ENCODE results near the gene SH3TC1. TPM values are rescaled to one million over a fixed set of nuclear protein-coding genes. Genes with fewer than 3 reads are reported as not detected.

The SH3TC1 gene
- total RNA-seq, 4 donors from 2014 or later: 13.7 to 18.7 (median 15.2) TPM

DNA sequence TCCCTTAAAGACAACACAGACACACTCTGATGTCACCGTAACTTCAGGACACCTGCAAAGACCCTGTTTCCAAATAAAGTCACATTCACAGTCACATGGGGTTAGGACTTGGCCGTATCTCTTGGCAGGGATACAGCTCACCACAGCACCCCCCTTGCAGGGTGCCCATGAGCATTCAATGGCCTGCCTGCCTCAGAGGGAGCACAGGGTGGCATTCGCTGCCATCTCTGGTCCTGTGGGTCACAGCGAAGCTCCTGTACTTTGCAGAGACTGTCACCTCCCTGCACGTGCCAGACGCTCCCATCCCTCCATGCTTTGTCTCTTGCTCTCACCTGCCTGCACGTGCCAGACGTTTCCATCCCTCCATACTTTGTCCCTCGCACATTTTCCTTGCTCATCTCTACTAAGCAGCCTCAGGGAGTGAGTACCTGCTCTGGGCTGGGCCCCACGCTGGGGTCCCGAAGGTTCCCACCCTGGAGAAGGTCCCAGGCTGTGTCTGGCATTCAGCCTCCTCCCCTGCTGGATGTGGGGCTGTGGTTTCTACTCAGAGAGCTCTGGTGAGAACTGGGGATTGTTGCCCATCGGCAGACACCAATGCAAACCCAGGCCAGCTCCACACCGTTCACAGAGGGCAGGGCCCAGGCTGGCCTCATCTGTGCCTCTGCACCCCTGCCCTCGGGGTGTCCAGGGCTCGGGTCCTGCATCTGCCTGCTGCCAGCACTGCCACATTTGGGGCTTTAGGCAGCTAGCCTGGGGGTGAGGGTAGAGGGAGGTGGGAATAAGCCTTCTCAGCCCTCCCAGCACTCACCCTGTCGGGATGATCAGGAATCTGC, 86.3 kb downstream of the SH3TC1 start:
- H3K4me1 ChIP-seq: peaks cover 22 to 50% (median 32%) of the 10 kb centered on the region in 4 donors
- H3K27ac ChIP-seq (replicated peaks in 1 of 4): no peak overlapping the region
- TF ChIP-seq POLR2A (IDR thresholded peaks at IDR 0.05; ENCODE audit: low read depth) (no peak), POLR2AphosphoS5 (IDR thresholded peaks at IDR 0.05) (no peak), EP300 (IDR thresholded peaks at IDR 0.05) (no peak)
- TF ChIP-seq, protein P1, sequence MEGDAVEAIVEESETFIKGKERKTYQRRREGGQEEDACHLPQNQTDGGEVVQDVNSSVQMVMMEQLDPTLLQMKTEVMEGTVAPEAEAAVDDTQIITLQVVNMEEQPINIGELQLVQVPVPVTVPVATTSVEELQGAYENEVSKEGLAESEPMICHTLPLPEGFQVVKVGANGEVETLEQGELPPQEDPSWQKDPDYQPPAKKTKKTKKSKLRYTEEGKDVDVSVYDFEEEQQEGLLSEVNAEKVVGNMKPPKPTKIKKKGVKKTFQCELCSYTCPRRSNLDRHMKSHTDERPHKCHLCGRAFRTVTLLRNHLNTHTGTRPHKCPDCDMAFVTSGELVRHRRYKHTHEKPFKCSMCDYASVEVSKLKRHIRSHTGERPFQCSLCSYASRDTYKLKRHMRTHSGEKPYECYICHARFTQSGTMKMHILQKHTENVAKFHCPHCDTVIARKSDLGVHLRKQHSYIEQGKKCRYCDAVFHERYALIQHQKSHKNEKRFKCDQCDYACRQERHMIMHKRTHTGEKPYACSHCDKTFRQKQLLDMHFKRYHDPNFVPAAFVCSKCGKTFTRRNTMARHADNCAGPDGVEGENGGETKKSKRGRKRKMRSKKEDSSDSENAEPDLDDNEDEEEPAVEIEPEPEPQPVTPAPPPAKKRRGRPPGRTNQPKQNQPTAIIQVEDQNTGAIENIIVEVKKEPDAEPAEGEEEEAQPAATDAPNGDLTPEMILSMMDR (IDR thresholded peaks at IDR 0.05): no peak
- no peaks in the 10 kb centered on the region for H3K27me3 ChIP-seq
- H3K9me3 ChIP-seq: no peaks in the 10 kb centered on the region
- H3K4me3 ChIP-seq: no peak overlapping the region
- 82% methylated on average over 11 of the region's 16 CpGs for WGBS
- peaks cover 0 to 19% (median 12%) of the 10 kb centered on the region in 4 donors for H3K36me3 ChIP-seq
- intact Hi-C loops (cut with DNase I): no loop called here
- no peak for DNase-seq (ENCODE audit: extremely low spot score)

DNA sequence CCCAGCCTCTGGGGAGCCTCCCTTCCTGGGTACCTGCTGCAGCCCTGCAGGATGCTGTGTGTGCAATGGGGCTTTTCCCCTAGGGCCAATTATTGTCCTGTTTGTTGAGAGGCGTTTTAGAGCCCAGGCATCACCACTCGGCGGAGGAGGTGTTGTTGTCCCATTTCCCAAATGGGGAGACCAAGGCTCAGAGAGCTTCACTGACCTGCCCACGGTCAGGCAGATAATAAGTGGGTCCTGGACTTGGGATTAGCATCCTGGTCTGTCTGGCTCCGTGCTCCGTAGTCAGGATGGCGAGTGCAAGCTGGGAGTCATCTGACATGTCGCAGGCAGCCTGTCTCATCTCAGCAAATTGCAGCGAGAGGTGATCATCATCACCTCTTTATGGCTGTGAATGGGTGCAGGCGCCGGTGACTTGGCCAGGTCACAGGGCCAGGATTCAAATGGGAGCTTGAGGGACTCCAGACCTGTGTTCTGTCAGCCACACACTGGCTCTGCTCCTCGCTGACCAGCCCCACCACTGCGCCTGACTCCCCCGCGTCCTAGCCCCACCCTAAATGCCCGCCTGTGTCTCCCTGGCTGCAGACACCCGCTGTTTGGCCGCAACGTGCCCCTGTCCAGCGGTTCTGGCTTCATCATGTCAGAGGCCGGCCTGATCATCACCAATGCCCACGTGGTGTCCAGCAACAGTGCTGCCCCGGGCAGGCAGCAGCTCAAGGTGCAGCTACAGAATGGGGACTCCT, 87.1 kb downstream of the SH3TC1 start:
- 64% methylated on average over 16 of the region's 23 CpGs for WGBS

DNA sequence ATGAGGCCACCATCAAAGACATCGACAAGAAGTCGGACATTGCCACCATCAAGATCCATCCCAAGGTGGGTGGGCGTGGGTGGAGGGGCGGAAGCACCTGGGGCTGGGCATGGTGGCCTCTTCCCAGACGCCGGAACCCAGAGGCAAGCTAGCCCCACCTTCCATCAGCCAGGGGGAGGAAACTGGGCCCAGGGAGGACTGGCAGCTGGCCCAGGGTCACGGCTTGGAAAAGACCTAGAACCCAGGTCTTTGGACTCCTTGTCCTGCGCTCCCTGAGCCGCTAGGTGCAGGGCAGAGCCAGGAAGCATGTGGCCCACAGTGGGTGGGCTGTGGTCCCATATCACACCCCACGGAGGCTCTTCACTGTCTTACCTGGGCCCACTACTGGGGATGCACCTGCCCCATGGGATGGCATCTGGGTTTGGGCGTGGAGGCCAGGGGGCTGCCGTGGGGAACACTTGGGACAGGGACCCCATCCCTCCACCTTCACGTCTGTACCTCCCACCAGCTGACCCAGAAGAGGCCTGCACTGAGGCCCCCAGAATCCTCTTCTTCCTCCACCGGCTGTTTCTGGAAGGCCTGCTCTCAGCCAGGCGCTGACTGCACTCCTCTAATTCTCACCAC, 87.7 kb downstream of the SH3TC1 start:
- peaks cover 0 to 34% (median 26%) of the 10 kb centered on the region in 4 donors for H3K36me3 ChIP-seq
- H3K4me1 ChIP-seq: peaks cover 8 to 36% (median 18%) of the 10 kb centered on the region in 4 donors
- no peak overlapping the region for H3K27ac ChIP-seq (replicated peaks in 1 of 4)
- TF ChIP-seq EP300 (IDR thresholded peaks at IDR 0.05): no peak
- TF ChIP-seq, protein P1 (IDR thresholded peaks at IDR 0.05): no peak
- no peak for TF ChIP-seq POLR2A (IDR thresholded peaks at IDR 0.05; ENCODE audit: low read depth)
- TF ChIP-seq POLR2AphosphoS5 (IDR thresholded peaks at IDR 0.05): no peak
- no peaks in the 10 kb centered on the region for H3K27me3 ChIP-seq
- H3K9me3 ChIP-seq: no peaks in the 10 kb centered on the region
- WGBS: 86% methylated on average over 10 of the region's 15 CpGs
- DNase-seq (ENCODE audit: extremely low spot score): no peak
- no peak overlapping the region for H3K4me3 ChIP-seq
- intact Hi-C loops (cut with DNase I): no loop called here

More for the DNA sequence above, 87.1 kb downstream of the SH3TC1 start:
- DNase-seq (ENCODE audit: extremely low spot score): no peak
- Histone ChIP-seq H3K4me1 (peaks cover 15 to 43% (median 25%) of the 10 kb centered on the region in 4 donors), H3K9me3 (no peaks in the 10 kb centered on the region), H3K36me3 (peaks cover 0 to 27% (median 19%) of the 10 kb centered on the region in 4 donors), H3K4me3 (no peak overlapping the region), H3K27me3 (no peaks in the 10 kb centered on the region), H3K27ac (replicated peaks in 1 of 4) (no peak overlapping the region)
- TF ChIP-seq EP300 (IDR thresholded peaks at IDR 0.05) (no peak), POLR2A (IDR thresholded peaks at IDR 0.05; ENCODE audit: low read depth) (no peak), POLR2AphosphoS5 (IDR thresholded peaks at IDR 0.05) (peak; percentile 16 to 48)
- intact Hi-C loops (cut with DNase I): no loop called here

DNA sequence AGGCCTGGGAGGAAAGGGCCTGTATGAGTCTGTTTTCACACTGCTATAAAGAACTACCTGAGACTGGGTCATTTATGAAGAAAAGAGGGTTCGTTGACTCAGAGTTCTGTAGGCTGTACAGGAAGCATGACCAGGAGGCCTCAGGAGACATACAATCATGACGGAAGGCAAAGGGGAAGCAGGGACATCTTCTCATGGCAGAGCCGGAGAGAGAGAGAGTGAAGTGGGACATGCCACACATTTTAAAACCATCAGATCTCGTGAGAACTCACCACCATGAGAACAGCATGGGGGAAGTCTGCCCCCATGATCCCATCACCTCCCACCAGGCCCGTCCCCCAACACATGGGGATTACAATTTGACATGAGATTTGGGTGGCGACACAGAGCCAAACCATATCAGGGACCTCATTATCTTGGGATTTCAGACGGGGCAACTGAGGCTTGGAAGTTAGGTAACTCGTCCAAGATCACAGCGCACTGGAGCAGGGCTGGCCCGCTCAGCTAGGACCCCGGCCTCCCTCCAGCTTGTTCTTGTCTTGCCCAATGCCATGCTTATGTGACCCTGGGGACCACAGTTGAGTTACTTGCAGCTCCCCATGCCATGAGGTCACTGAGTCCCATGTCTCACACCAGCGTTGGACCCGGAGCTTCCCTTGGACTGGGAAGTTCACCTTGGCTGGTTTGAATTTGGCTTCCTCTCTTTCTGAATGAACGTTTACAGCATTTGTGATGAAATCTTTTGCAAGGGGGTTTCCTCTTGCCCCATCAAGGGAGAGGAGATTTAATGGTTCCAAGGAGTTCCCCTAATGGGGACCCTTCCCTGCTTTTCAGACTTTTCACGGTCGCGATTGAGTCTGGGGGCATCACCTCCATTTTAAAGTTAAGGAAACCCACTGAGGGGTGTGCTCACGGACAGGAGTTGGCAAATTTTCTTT, 88.5 kb downstream of the SH3TC1 start:
- no peak overlapping the region for H3K27ac ChIP-seq (replicated peaks in 1 of 4)
- intact Hi-C loops (cut with DNase I): no loop called here
- H3K9me3 ChIP-seq: no peaks in the 10 kb centered on the region
- DNase-seq (ENCODE audit: extremely low spot score): no peak
- TF ChIP-seq EP300 (IDR thresholded peaks at IDR 0.05) (no peak), POLR2AphosphoS5 (IDR thresholded peaks at IDR 0.05) (no peak), POLR2A (IDR thresholded peaks at IDR 0.05; ENCODE audit: low read depth) (no peak)
- TF ChIP-seq, protein P1 (IDR thresholded peaks at IDR 0.05): no peak
- H3K4me3 ChIP-seq: no peak overlapping the region
- WGBS: 89% methylated on average over 18 of the region's 18 CpGs
- peaks cover 8 to 29% (median 13%) of the 10 kb centered on the region in 4 donors for H3K4me1 ChIP-seq
- H3K27me3 ChIP-seq: no peaks in the 10 kb centered on the region
- peaks cover 0 to 38% (median 32%) of the 10 kb centered on the region in 4 donors for H3K36me3 ChIP-seq

All from esophagus muscularis mucosa (tissue), 4 donors.